ENCODE data around the gene RECK.

DNA sequence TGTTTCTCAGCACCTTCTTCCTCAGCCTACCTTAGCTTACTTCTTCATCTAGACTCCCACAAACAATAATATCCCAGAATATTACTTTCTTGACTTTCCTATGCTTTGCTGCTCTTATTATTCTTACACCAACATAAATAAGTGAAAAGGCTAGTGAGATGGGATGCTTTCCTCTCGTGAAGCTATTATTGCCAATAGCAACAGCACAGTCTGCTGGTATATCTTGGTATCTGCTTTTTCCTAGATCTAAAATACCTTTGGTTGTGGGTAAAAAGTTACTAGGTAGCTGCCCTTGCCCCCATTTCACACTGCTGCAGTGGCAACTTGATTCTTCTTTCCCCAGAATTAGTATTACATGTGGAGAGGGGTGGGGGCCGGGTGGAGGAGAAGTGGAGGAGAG lies 73.7 kb downstream of the RECK start:
- no peak for TF ChIP-seq CTCF (conservative IDR thresholded peaks at IDR 0.05)
- no peak for TF ChIP-seq EZH2 (IDR thresholded peaks at IDR 0.05; ENCODE audit: low read depth)

All from PC-9 (cell line).